SK-N-MC (cell line): ENCODE measurements around the gene CARD6.

Source experiments
- EZH2 ChIP-seq: fragments of 200-600 bp; sonication (generic); IDR thresholded peaks from one replicate; pipeline ENCODE4 v1.6.1; 2017; ENCODE audit warnings: antibody characterized with exemption
- POLR2AphosphoS5 ChIP-seq: IDR thresholded peaks from 2 replicates; pipeline ENCODE4 v1.6.1; 2012; ENCODE audit warnings: mild to moderate bottlenecking, low read depth, low read length, borderline replicate concordance

DNA sequence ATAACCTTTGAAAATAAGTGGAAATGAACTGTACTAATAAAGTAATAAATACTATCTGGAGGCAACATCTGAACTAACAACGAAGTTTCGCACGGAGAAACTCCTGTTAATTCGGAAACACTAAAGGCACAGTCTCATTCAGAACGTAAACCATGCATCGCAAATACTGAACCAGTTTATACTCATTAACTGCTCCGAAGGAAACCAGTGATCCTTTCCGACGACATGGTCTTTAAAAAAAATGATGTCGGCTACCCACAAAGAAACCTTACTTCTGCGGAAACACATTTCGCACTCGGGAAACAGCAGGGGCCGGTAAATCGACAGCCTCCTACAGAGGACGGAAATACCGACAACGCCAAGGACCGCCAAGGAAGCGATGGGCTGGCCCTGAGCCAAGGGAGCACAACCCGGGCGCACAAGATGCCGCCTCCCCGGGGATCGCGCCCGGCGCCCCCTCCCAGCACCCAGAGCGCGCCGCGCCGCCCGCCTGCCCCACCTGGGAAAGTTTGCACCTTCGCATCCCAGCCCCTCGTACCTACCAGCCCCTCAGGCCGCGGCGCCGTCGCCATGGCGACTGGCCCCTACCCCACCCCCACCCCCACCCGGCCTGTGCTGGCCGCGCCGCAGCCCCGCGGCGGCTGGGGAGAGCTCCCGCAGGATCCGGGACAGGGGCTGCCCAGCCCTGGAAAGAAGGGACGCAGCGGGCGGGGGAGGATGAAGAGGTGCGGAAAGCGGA is 43.7 kb upstream of the CARD6 start:
- TF ChIP-seq POLR2AphosphoS5 (0 out of 2 replicates have a peak, but pooled peaks have one; percentile 4), EZH2 (no peak)
